H9 (cell line): ENCODE measurements around the gene TP53INP2. TPM values are rescaled to one million over a fixed set of nuclear protein-coding genes. Genes with fewer than 3 reads are reported as not detected.

Experiments used
- DNase-seq: peaks from one replicate; pipeline ENCODE4 v3.0.0-alpha.2; 2017
- H2AFZ ChIP-seq: one replicate; pipeline ENCODE4 v1.6.1; 2013; ENCODE audit warnings: mild to moderate bottlenecking, low read length, control low read depth, moderate library complexity
- H2AK5ac ChIP-seq: 2 replicates; pipeline ENCODE4 v1.6.1; 2013; ENCODE audit warnings: low read length, control low read depth, mixed read lengths; ENCODE audit not compliant: insufficient read length
- H2BK120ac ChIP-seq: one replicate; pipeline ENCODE4 v1.6.1; 2013; ENCODE audit warnings: low read depth, mild to moderate bottlenecking, low read length, control low read depth, inconsistent platforms; ENCODE audit not compliant: poor library complexity, severe bottlenecking
- H2BK12ac ChIP-seq: 2 replicates; pipeline ENCODE4 v1.6.1; 2013; ENCODE audit warnings: low read length, control low read depth, mixed read lengths, low read depth; ENCODE audit not compliant: insufficient read length
- H2BK15ac ChIP-seq: 2 replicates; pipeline ENCODE4 v1.6.1; 2013; ENCODE audit warnings: low read depth, low read length, control low read depth
- H2BK20ac ChIP-seq: one replicate; pipeline ENCODE4 v1.6.1; 2013; ENCODE audit warnings: low read depth, mild to moderate bottlenecking, low read length, control low read depth, inconsistent platforms; ENCODE audit not compliant: poor library complexity, severe bottlenecking
- H2BK5ac ChIP-seq: 2 replicates; pipeline ENCODE4 v1.6.1; 2013; ENCODE audit warnings: low read length, control low read depth, mixed read lengths; ENCODE audit not compliant: insufficient read length
- H3K14ac ChIP-seq: 2 replicates; pipeline ENCODE4 v1.6.1; 2013; ENCODE audit warnings: low read length, control low read depth; ENCODE audit not compliant: insufficient read depth
- H3K18ac ChIP-seq: 2 replicates; pipeline ENCODE4 v1.6.1; 2013; ENCODE audit warnings: low read depth, mild to moderate bottlenecking, mixed read lengths, low read length, control low read depth; ENCODE audit not compliant: insufficient read length
- H3K23ac ChIP-seq: 2 replicates; pipeline ENCODE4 v1.6.1; 2013; ENCODE audit warnings: low read length, control low read depth, mixed read lengths, low read depth; ENCODE audit not compliant: insufficient read length
- H3K23me2 ChIP-seq: 2 replicates; pipeline ENCODE4 v1.6.1; 2013; ENCODE audit warnings: low read depth, mild to moderate bottlenecking, mixed read lengths, low read length, control low read depth; ENCODE audit not compliant: insufficient read length, poor library complexity, severe bottlenecking
- H3K27ac ChIP-seq: 2 replicates; pipeline ENCODE4 v1.5.1; 2013; ENCODE audit warnings: low read length, control low read depth, mixed read lengths, low read depth; ENCODE audit not compliant: insufficient read length
- H3K27me3 ChIP-seq: 2 replicates; pipeline ENCODE4 v1.6.1; 2013; ENCODE audit warnings: low read length, control low read depth, inconsistent platforms; ENCODE audit not compliant: insufficient read depth
- H3K4ac ChIP-seq: 2 replicates; pipeline ENCODE4 v1.6.1; 2013; ENCODE audit warnings: low read depth, mild to moderate bottlenecking, control low read depth, inconsistent platforms, low read length, moderate library complexity
- H3K4me1 ChIP-seq: 2 replicates; pipeline ENCODE4 v1.6.1; 2013; ENCODE audit warnings: low read length, control low read depth, inconsistent platforms; ENCODE audit not compliant: insufficient read depth
- H3K4me2 ChIP-seq: 2 replicates; pipeline ENCODE4 v1.6.1; 2013; ENCODE audit warnings: low read length, control low read depth, mixed read lengths; ENCODE audit not compliant: insufficient read length, insufficient read depth
- H3K56ac ChIP-seq: 2 replicates; pipeline ENCODE4 v1.6.1; 2013; ENCODE audit warnings: low read depth, mild to moderate bottlenecking, mixed read lengths, low read length, control low read depth; ENCODE audit not compliant: insufficient read length
- H3K79me1 ChIP-seq: 2 replicates; pipeline ENCODE4 v1.6.1; 2013; ENCODE audit warnings: low read depth, mild to moderate bottlenecking, moderate library complexity, low read length, control low read depth, inconsistent platforms; ENCODE audit not compliant: insufficient read depth, poor library complexity, severe bottlenecking
- H3K79me2 ChIP-seq: 2 replicates; pipeline ENCODE4 v1.6.1; 2013; ENCODE audit warnings: low read length, control low read depth, inconsistent platforms; ENCODE audit not compliant: insufficient read depth
- H3K9ac ChIP-seq: 2 replicates; pipeline ENCODE4 v1.6.1; 2013; ENCODE audit warnings: low read length, control low read depth, mixed read lengths; ENCODE audit not compliant: insufficient read length; ENCODE audit errors: extremely low read depth
- H3K9me3 ChIP-seq: one replicate; pipeline ENCODE4 v1.6.1; 2013; ENCODE audit warnings: low read depth, low read length, inconsistent platforms; ENCODE audit not compliant: control insufficient read depth
- H3T11ph ChIP-seq: one replicate; pipeline ENCODE4 v1.6.1; 2013; ENCODE audit warnings: mild to moderate bottlenecking, low read length, control low read depth, inconsistent platforms
- H4K20me1 ChIP-seq: one replicate; pipeline ENCODE4 v1.6.1; 2013; ENCODE audit not compliant: control insufficient read depth, insufficient read length, insufficient read depth
- H4K5ac ChIP-seq: 2 replicates; pipeline ENCODE4 v1.6.1; 2013; ENCODE audit warnings: low read depth, mild to moderate bottlenecking, mixed read lengths, low read length, control low read depth; ENCODE audit not compliant: insufficient read length
- H4K8ac ChIP-seq: replicated peaks from 2 replicates; pipeline ENCODE4 v1.6.1; 2013; ENCODE audit warnings: low read length, control low read depth, mixed read lengths, low read depth; ENCODE audit not compliant: insufficient read length
- H4K91ac ChIP-seq: 2 replicates; pipeline ENCODE4 v1.6.1; 2013; ENCODE audit warnings: low read depth, mild to moderate bottlenecking, moderate library complexity, mixed read lengths, low read length, control low read depth; ENCODE audit not compliant: insufficient read length
- H3K27ac Mint-ChIP-seq, 3 experiments: 2 replicates in 2 of 3; 3 replicates in 1 of 3; pipeline ENCODE4 v1.8.0; 2020 to 2021; ENCODE audit warnings: mixed read lengths in 3 of 3, mild to moderate bottlenecking in 1 of 3, moderate library complexity in 1 of 3
- H3K27me3 Mint-ChIP-seq: 2 replicates; pipeline ENCODE4 v1.8.0; 2021; ENCODE audit warnings: low read depth, mild to moderate bottlenecking, moderate library complexity, mixed read lengths
- H3K36me3 Mint-ChIP-seq, 3 experiments: 2 replicates in 2 of 3; 3 replicates in 1 of 3; pipeline ENCODE4 v1.8.0; 2020 to 2021; ENCODE audit warnings: low read depth in 3 of 3, mixed read lengths in 3 of 3; ENCODE audit not compliant: insufficient read depth in 1 of 3
- H3K4me1 Mint-ChIP-seq, 2 experiments: 2 replicates each; pipeline ENCODE4 v1.8.0; 2020; ENCODE audit warnings: mixed read lengths in 2 of 2
- H3K4me3 Mint-ChIP-seq, 2 experiments: 2 replicates in 1 of 2; 3 replicates in 1 of 2; pipeline ENCODE4 v1.8.0; 2020 to 2021; ENCODE audit warnings: mild to moderate bottlenecking in 2 of 2, mixed read lengths in 2 of 2, moderate library complexity in 1 of 2
- H3K9me3 Mint-ChIP-seq, 2 experiments: 2 replicates in 1 of 2; 3 replicates in 1 of 2; pipeline ENCODE4 v1.8.0; 2020; ENCODE audit warnings: mild to moderate bottlenecking in 2 of 2, mixed read lengths in 2 of 2, moderate library complexity in 1 of 2
- CTCF ChIP-seq: fragments of 200-600 bp; sonication (generic); conservative IDR thresholded peaks from 3 replicates; pipeline ENCODE4 v1.8.0; 2021; ENCODE audit warnings: antibody characterized with exemption, mild to moderate bottlenecking
- WGBS: extraction: QIAGEN DNeasy Blood & Tissue Kit; methylation state at CpG from one replicate; pipeline ENCODE4 v1.1.7; 2013; ENCODE audit warnings: missing lambda C conversion rate, low lambda C conversion rate, mixed read lengths; ENCODE audit not compliant: insufficient read length; ENCODE audit errors: extremely low coverage; 5-methylcytosine and 5-hydroxymethylcytosine counted together
- total RNA-seq: library from RNA; stranded (reverse); gene quantifications from 2 replicates; pipeline ENCODE4 v1.2.1, GENCODE V29; 2021

The TP53INP2 gene
- total RNA-seq, 1 experiment from 2014 or later = 8.0 TPM

GRCh38 chr20:34708621-34709043 is 4.5 kb downstream of the TP53INP2 start:
- peak overlapping the region; percentile 79 to 88 for H3K4me3 Mint-ChIP-seq
- Histone ChIP-seq H3K4me2 (peak overlapping the region; percentile 62), H2BK5ac (no peak overlapping the region), H3T11ph (no peak overlapping the region), H2BK15ac (no peak overlapping the region), H3K14ac (no peak overlapping the region), H3K56ac (no peak overlapping the region), H3K27me3 (peaks cover 9% of the 10 kb centered on the region; the same call in 1 of the 2 replicates), H3K23ac (no peak overlapping the region), H2BK120ac (no peak overlapping the region), H3K27ac (no peak overlapping the region), H2BK12ac (no peak overlapping the region), H3K79me1 (no peaks in the 10 kb centered on the region), H3K79me2 (no peaks in the 10 kb centered on the region), H3K9ac (no peak overlapping the region), H4K8ac (no peak overlapping the region), H3K23me2 (peaks cover 22% of the 10 kb centered on the region), H4K5ac (no peak overlapping the region), H3K4ac (no peak overlapping the region), H2BK20ac (no peak overlapping the region), H3K4me1 (no peaks in the 10 kb centered on the region), H4K91ac (no peak overlapping the region), H4K20me1 (no peaks in the 10 kb centered on the region), H2AFZ (no peak overlapping the region), H3K18ac (no peak overlapping the region), H3K9me3 (no peaks in the 10 kb centered on the region), H2AK5ac (no peak overlapping the region)
- no peaks in the 10 kb centered on the region for H3K9me3 Mint-ChIP-seq
- peak; percentile 77 for TF ChIP-seq CTCF
- H3K4me1 Mint-ChIP-seq = peaks cover 21 to 30% of the 10 kb centered on the region in 2 experiments
- H3K27me3 Mint-ChIP-seq = peaks cover 51% of the 10 kb centered on the region
- WGBS = no CpG with 5 or more reads among the region's 22 CpGs
- peaks cover 0 to 6% (median 0%) of the 10 kb centered on the region in 3 experiments; a peak in 2 of 7 replicates for H3K36me3 Mint-ChIP-seq
- H3K27ac Mint-ChIP-seq = no peak overlapping the region
- DNase-seq = peak; percentile 64
